Activated T-helper 17 cell treated with anti-CD3 and anti-CD28 coated beads, Interleukin-2, amount 50 U/mL, for 72 hours (primary cell): ENCODE data around the gene SEPTIN5. TPM values are rescaled to one million over a fixed set of nuclear protein-coding genes. Genes with fewer than 3 reads are reported as not detected.

Experiments used
- ATAC-seq: fragments of 150-1000 bp; cut with Tn5 transposase; replicated peaks from 2 replicates; pipeline ENCODE4 v1.10.0; 2021; ENCODE audit warnings: mild to moderate bottlenecking, moderate library complexity
- H3K27ac Mint-ChIP-seq: one replicate; pipeline ENCODE4 v1.8.0; 2022; ENCODE audit warnings: mixed read lengths
- H3K27me3 Mint-ChIP-seq: one replicate; pipeline ENCODE4 v1.8.0; 2022; ENCODE audit warnings: mixed read lengths
- H3K36me3 Mint-ChIP-seq: one replicate; pipeline ENCODE4 v1.8.0; 2022; ENCODE audit warnings: low read depth, mild to moderate bottlenecking, mixed read lengths
- H3K4me1 Mint-ChIP-seq: one replicate; pipeline ENCODE4 v1.8.0; 2022; ENCODE audit warnings: mixed read lengths
- H3K4me3 Mint-ChIP-seq: one replicate; pipeline ENCODE4 v1.8.0; 2022; ENCODE audit warnings: mild to moderate bottlenecking, mixed read lengths
- H3K9me3 Mint-ChIP-seq: one replicate; pipeline ENCODE4 v1.8.0; 2022; ENCODE audit warnings: mixed read lengths
- total RNA-seq, 2 donors: library from RNA; stranded (reverse); gene quantifications; one replicate each; pipeline ENCODE4 v1.2.3, GENCODE V29; 2022

Gene SEPTIN5
- under 1 TPM; 0.41 to 0.42 TPM for total RNA-seq

GRCh38 chr22:19714312-19715187, at the start of gene SEPTIN5:
TSS of gene SEPTIN5 (plus strand) at chr22:19714503. CDS start at chr22:19714589, 86 bp downstream.
- no peaks in the 10 kb centered on the region for H3K9me3 Mint-ChIP-seq
- H3K4me3 Mint-ChIP-seq = peak within 1 kb of the TSS; percentile 54
- no peak for ATAC-seq
- peaks cover 7% of the 10 kb centered on the region for H3K27me3 Mint-ChIP-seq
- peaks cover 3% of the 10 kb centered on the region for H3K36me3 Mint-ChIP-seq
- H3K27ac Mint-ChIP-seq = no peak within 1 kb of the TSS
- H3K4me1 Mint-ChIP-seq = no peaks in the 10 kb centered on the region

GRCh38 chr22:19664951-19665783, 49.1 kb upstream of the SEPTIN5 start:
- Mint-ChIP-seq H3K9me3 (no peaks in the 10 kb centered on the region), H3K27me3 (peaks cover 2% of the 10 kb centered on the region), H3K27ac (no peak overlapping the region), H3K4me3 (no peak overlapping the region), H3K36me3 (no peaks in the 10 kb centered on the region), H3K4me1 (no peaks in the 10 kb centered on the region)
- no peak for ATAC-seq

- ATAC-seq = no peak
- Mint-ChIP-seq H3K27me3 (peaks cover 2% of the 10 kb centered on the region), H3K36me3 (no peaks in the 10 kb centered on the region), H3K4me1 (no peaks in the 10 kb centered on the region), H3K4me3 (no peak overlapping the region), H3K9me3 (no peaks in the 10 kb centered on the region), H3K27ac (no peak overlapping the region)
Observed at GRCh38 chr22:19665784-19666672, 48.3 kb upstream of the SEPTIN5 start.

- H3K4me1 Mint-ChIP-seq = no peaks in the 10 kb centered on the region
- H3K4me3 Mint-ChIP-seq = no peak overlapping the region
- ATAC-seq = no peak
- peaks cover 3% of the 10 kb centered on the region for H3K27me3 Mint-ChIP-seq
- H3K27ac Mint-ChIP-seq = no peak overlapping the region
- no peaks in the 10 kb centered on the region for H3K36me3 Mint-ChIP-seq
- no peaks in the 10 kb centered on the region for H3K9me3 Mint-ChIP-seq
Observed at GRCh38 chr22:19666673-19667593, 47.4 kb upstream of the SEPTIN5 start.

- Mint-ChIP-seq H3K4me3 (no peak overlapping the region), H3K27ac (no peak overlapping the region), H3K4me1 (no peaks in the 10 kb centered on the region), H3K9me3 (no peaks in the 10 kb centered on the region), H3K36me3 (no peaks in the 10 kb centered on the region), H3K27me3 (peaks cover 6% of the 10 kb centered on the region)
- no peak for ATAC-seq
Observed at GRCh38 chr22:19667872-19668740, 46.2 kb upstream of the SEPTIN5 start.

GRCh38 chr22:19668748-19669147, 45.6 kb upstream of the SEPTIN5 start:
- H3K27ac Mint-ChIP-seq = no peak overlapping the region

GRCh38 chr22:19669570-19669969, 44.7 kb upstream of the SEPTIN5 start:
- peaks cover 7% of the 10 kb centered on the region for H3K27me3 Mint-ChIP-seq
- no peak overlapping the region for H3K4me3 Mint-ChIP-seq
- no peaks in the 10 kb centered on the region for H3K4me1 Mint-ChIP-seq
- no peaks in the 10 kb centered on the region for H3K36me3 Mint-ChIP-seq
- ATAC-seq = no peak
- H3K9me3 Mint-ChIP-seq = no peaks in the 10 kb centered on the region
- no peak overlapping the region for H3K27ac Mint-ChIP-seq

More at GRCh38 chr22:19668748-19669147, 45.6 kb upstream of the SEPTIN5 start:
- peaks cover 3% of the 10 kb centered on the region for H3K27me3 Mint-ChIP-seq
- no peaks in the 10 kb centered on the region for H3K4me1 Mint-ChIP-seq
- H3K9me3 Mint-ChIP-seq = no peaks in the 10 kb centered on the region
- H3K36me3 Mint-ChIP-seq = no peaks in the 10 kb centered on the region
- H3K4me3 Mint-ChIP-seq = no peak overlapping the region
- no peak for ATAC-seq

GRCh38 chr22:19671316-19671715, 43.0 kb upstream of the SEPTIN5 start:
- Mint-ChIP-seq H3K27me3 (peaks cover 12% of the 10 kb centered on the region), H3K4me3 (no peak overlapping the region), H3K36me3 (no peaks in the 10 kb centered on the region), H3K4me1 (no peaks in the 10 kb centered on the region), H3K27ac (no peak overlapping the region), H3K9me3 (no peaks in the 10 kb centered on the region)
- no peak for ATAC-seq

- Mint-ChIP-seq H3K4me1 (no peaks in the 10 kb centered on the region), H3K36me3 (no peaks in the 10 kb centered on the region), H3K27ac (no peak overlapping the region), H3K9me3 (no peaks in the 10 kb centered on the region), H3K4me3 (no peak overlapping the region), H3K27me3 (peaks cover 14% of the 10 kb centered on the region)
- ATAC-seq = no peak
Observed at GRCh38 chr22:19672054-19672776, 42.1 kb upstream of the SEPTIN5 start.

- H3K9me3 Mint-ChIP-seq = no peaks in the 10 kb centered on the region
- no peak overlapping the region for H3K4me3 Mint-ChIP-seq
- peaks cover 17% of the 10 kb centered on the region for H3K27me3 Mint-ChIP-seq
- no peak for ATAC-seq
- H3K36me3 Mint-ChIP-seq = no peaks in the 10 kb centered on the region
- H3K4me1 Mint-ChIP-seq = no peaks in the 10 kb centered on the region
- H3K27ac Mint-ChIP-seq = no peak overlapping the region
Observed at GRCh38 chr22:19673660-19674059, 40.6 kb upstream of the SEPTIN5 start.

- no peaks in the 10 kb centered on the region for H3K4me1 Mint-ChIP-seq
- H3K4me3 Mint-ChIP-seq = no peak overlapping the region
- no peak for ATAC-seq
- H3K36me3 Mint-ChIP-seq = no peaks in the 10 kb centered on the region
- H3K27me3 Mint-ChIP-seq = peaks cover 17% of the 10 kb centered on the region
- H3K27ac Mint-ChIP-seq = no peak overlapping the region
- no peaks in the 10 kb centered on the region for H3K9me3 Mint-ChIP-seq
Observed at GRCh38 chr22:19674129-19674928, 40.0 kb upstream of the SEPTIN5 start.

GRCh38 chr22:19674929-19675253, 39.4 kb upstream of the SEPTIN5 start:
- Mint-ChIP-seq H3K27ac (no peak overlapping the region), H3K9me3 (no peaks in the 10 kb centered on the region), H3K27me3 (peaks cover 17% of the 10 kb centered on the region), H3K4me1 (no peaks in the 10 kb centered on the region), H3K4me3 (no peak overlapping the region), H3K36me3 (no peaks in the 10 kb centered on the region)
- no peak for ATAC-seq
